Mesothelial cell of epicardium (in vitro differentiated cells): Measurements from ENCODE around the gene EIF1. TPM values are rescaled to one million over a fixed set of nuclear protein-coding genes. Genes with fewer than 3 reads are reported as not detected.
A peak's percentile ranks its signal among the peaks of the same experiment; 100 is the strongest.
"Not testable (repeated sequence)": the region's sequence is repeated elsewhere in the genome, so short reads cannot be mapped to it uniquely, and the experiment has no call there.

Experiments
- DNase-seq, 2 experiments: peaks; one replicate each; pipeline ENCODE4 v3.0.0; 2021; ENCODE audit warnings: low spot score in 2 of 2; ENCODE audit not compliant: unreplicated experiment in 2 of 2
- H3K27ac Mint-ChIP-seq: 2 replicates; pipeline ENCODE4 v1.8.0; 2021; ENCODE audit warnings: mixed read lengths
- H3K27me3 Mint-ChIP-seq: 2 replicates; pipeline ENCODE4 v1.8.0; 2021; ENCODE audit warnings: low read depth, mixed read lengths
- H3K36me3 Mint-ChIP-seq: 2 replicates; pipeline ENCODE4 v1.8.0; 2021; ENCODE audit warnings: mixed read lengths
- H3K4me1 Mint-ChIP-seq: 2 replicates; pipeline ENCODE4 v1.8.0; 2021; ENCODE audit warnings: mixed read lengths
- H3K4me3 Mint-ChIP-seq: 2 replicates; pipeline ENCODE4 v1.8.0; 2021; ENCODE audit warnings: mild to moderate bottlenecking, moderate library complexity, mixed read lengths
- H3K9me3 Mint-ChIP-seq: 2 replicates; pipeline ENCODE4 v1.8.0; 2021; ENCODE audit warnings: mixed read lengths
- CTCF ChIP-seq: fragments of 200-600 bp; sonication (generic); IDR thresholded peaks from one replicate; pipeline ENCODE4 v1.5.0; 2021; ENCODE audit warnings: antibody characterized with exemption; ENCODE audit not compliant: unreplicated experiment
- total RNA-seq: library from RNA; stranded (reverse); gene quantifications from 3 replicates; pipeline ENCODE4 v1.2.1, GENCODE V29; 2021

The EIF1 gene
- total RNA-seq, 1 donor from 2014 or later, result 606 TPM

DNA sequence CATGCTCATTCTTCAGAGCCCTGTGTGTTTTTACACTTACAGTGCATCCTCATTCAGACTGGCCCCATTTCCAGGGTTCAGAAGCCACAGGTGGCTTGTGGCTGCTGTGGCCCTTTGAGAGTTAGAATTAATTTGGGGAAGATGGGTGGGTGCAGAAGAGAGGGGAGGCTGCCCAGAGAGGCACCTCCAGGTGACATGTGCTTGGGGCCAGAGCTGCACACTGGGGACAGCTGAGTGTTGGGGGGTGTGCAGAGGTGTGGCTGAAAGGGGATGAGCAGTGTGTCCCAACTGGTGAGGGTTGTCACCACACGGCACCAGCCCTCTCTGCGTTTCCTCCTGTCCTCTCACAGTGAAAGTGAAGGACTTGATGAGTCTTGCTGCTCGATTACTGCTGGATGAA lies 6.9 kb upstream of the EIF1 start:
- no peaks in the 10 kb centered on the region for H3K36me3 Mint-ChIP-seq
- H3K27ac Mint-ChIP-seq, result no peak overlapping the region

DNA sequence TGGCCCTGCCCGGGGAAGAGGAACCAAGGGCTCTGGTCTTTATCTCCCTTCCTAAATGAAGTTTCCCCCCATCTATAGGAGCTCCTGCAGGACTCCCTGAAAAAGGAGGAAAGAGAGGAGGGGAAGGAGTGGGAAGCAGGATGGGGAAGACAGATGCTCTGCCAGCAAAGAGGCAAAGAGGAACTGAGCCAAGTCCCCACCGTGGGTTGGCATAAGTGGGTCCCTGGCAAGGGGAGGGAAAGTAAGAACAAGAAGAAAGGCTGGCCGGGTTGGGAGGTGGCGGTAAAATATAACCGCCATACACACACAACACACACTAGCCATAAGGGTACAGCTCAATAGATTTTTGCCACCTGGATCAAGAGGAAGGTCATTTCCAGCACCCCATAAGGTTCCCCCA lies 6.1 kb upstream of the EIF1 start:
- peaks cover 23% of the 10 kb centered on the region for H3K4me1 Mint-ChIP-seq
- H3K4me3 Mint-ChIP-seq, result no peak overlapping the region
- H3K36me3 Mint-ChIP-seq, result no peaks in the 10 kb centered on the region
- H3K27me3 Mint-ChIP-seq, result no peaks in the 10 kb centered on the region
- no peak overlapping the region for H3K27ac Mint-ChIP-seq
- DNase-seq, result no peak
- H3K9me3 Mint-ChIP-seq, result peaks cover 9% of the 10 kb centered on the region
- no peak for TF ChIP-seq CTCF

More for the DNA sequence above, 6.9 kb upstream of the EIF1 start:
- Mint-ChIP-seq H3K9me3 (peaks cover 9% of the 10 kb centered on the region), H3K27me3 (no peaks in the 10 kb centered on the region), H3K4me3 (no peak overlapping the region), H3K4me1 (peaks cover 23% of the 10 kb centered on the region)
- DNase-seq, result no peak
- no peak for TF ChIP-seq CTCF

- Mint-ChIP-seq H3K4me3 (no peak overlapping the region), H3K9me3 (peaks cover 4% of the 10 kb centered on the region), H3K4me1 (peaks cover 25% of the 10 kb centered on the region), H3K36me3 (no peaks in the 10 kb centered on the region), H3K27me3 (no peaks in the 10 kb centered on the region), H3K27ac (peak overlapping the region; percentile 60)
- DNase-seq, result no peak
- TF ChIP-seq CTCF, result no peak
These were observed 5.2 kb upstream of the EIF1 start for GRCh38 chr17:41683441-41684007.

GRCh38 chr17:41684035-41684434 lies 4.7 kb upstream of the EIF1 start:
- Mint-ChIP-seq H3K36me3 (no peaks in the 10 kb centered on the region), H3K4me3 (no peak overlapping the region), H3K27ac (peak overlapping the region; percentile 60), H3K4me1 (peaks cover 22% of the 10 kb centered on the region), H3K27me3 (no peaks in the 10 kb centered on the region), H3K9me3 (peaks cover 3% of the 10 kb centered on the region)
- no peak for DNase-seq
- TF ChIP-seq CTCF, result no peak

GRCh38 chr17:41685753-41686152 lies 2.9 kb upstream of the EIF1 start:
- H3K4me1 Mint-ChIP-seq, result peaks cover 29% of the 10 kb centered on the region
- not testable (repeated sequence) for H3K4me3 Mint-ChIP-seq, H3K36me3 Mint-ChIP-seq, H3K27ac Mint-ChIP-seq, H3K27me3 Mint-ChIP-seq, H3K9me3 Mint-ChIP-seq, DNase-seq

- no peak overlapping the region for H3K27ac Mint-ChIP-seq
- H3K27me3 Mint-ChIP-seq, result no peaks in the 10 kb centered on the region
- peaks cover 29% of the 10 kb centered on the region for H3K4me1 Mint-ChIP-seq
- H3K36me3 Mint-ChIP-seq, result peaks cover 15% of the 10 kb centered on the region
- no peak for DNase-seq
- H3K9me3 Mint-ChIP-seq, result peaks cover 3% of the 10 kb centered on the region
- H3K4me3 Mint-ChIP-seq, result no peak overlapping the region
- TF ChIP-seq CTCF, result no peak
These were observed 2.4 kb upstream of the EIF1 start for GRCh38 chr17:41686281-41686680.
